HG03469 (cell line): ENCODE data around the gene LITAF.
"Not testable (repeated sequence)": the region's sequence is repeated elsewhere in the genome, so short reads cannot be mapped to it uniquely, and the experiment has no call there.

Source experiments
- ATAC-seq: cut with Tn5 transposase; IDR thresholded peaks from one replicate; pipeline ENCODE4 v1.9.1; 2021; ENCODE audit warnings: mild to moderate bottlenecking, moderate library complexity, moderate number of reproducible peaks; ENCODE audit not compliant: unreplicated experiment

The LITAF gene

GRCh38 chr16:11524098-11524760 is 62.5 kb downstream of the LITAF start:
- ATAC-seq, result no peak

DNA sequence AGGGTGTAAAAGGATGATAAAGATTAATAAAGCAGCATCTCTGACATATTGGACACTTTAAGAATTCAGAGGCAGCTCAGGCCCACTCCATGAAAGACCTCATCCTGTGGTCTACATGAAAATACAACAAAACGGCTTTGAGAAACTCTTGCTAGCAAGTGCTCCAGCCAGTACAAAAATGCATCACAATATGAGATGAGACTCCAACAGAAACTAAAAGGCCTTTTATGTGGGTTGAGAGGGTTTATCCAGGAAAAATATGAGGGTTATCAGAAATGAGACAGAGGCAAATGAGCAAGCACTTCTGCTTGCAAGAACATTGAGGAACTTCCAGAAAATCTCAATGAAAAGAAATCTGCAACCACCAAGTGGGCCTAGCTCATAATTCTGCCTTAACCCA is 65.7 kb downstream of the LITAF start:
- ATAC-seq, result no peak

DNA sequence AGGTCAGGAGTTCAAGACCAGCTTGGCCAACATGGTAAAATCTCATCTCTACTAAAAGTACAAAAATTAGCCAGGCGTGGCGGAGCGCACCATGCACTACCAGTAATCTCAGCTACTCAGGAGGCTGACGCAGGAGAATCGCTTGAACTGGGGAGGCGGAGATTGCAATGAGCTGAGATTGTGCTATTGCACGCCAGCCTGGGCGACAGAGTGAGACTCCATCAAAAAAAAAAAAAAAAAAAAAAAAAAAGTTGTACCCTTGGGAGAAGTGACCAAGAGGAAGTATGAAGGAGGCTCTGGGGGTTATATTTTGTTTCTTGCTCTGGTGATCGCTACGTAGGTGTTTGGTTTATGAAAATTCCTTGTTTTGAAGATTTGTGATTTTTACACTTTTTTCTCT is 66.3 kb downstream of the LITAF start:
- ATAC-seq, result no peak

DNA sequence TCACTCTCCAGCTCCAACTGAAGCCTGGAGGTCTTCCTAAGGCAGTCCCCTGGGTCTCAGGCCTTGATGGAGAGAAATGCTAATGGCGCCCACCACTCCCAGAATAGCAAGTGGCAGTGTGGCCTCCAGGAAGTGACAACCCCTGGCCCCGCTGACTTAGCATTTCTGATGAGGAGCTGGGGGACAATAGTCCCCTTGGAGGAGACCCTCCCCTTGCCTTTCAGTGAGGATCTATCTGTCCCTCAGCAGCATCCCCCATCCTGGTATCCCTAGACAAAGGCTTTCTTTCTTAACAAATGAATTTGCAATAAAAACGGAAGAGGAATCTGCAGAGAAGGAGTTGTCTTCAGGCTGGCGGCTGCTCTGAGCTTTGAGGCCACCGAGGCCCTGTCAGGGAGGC is 68.8 kb downstream of the LITAF start:
- ATAC-seq, result no peak

DNA sequence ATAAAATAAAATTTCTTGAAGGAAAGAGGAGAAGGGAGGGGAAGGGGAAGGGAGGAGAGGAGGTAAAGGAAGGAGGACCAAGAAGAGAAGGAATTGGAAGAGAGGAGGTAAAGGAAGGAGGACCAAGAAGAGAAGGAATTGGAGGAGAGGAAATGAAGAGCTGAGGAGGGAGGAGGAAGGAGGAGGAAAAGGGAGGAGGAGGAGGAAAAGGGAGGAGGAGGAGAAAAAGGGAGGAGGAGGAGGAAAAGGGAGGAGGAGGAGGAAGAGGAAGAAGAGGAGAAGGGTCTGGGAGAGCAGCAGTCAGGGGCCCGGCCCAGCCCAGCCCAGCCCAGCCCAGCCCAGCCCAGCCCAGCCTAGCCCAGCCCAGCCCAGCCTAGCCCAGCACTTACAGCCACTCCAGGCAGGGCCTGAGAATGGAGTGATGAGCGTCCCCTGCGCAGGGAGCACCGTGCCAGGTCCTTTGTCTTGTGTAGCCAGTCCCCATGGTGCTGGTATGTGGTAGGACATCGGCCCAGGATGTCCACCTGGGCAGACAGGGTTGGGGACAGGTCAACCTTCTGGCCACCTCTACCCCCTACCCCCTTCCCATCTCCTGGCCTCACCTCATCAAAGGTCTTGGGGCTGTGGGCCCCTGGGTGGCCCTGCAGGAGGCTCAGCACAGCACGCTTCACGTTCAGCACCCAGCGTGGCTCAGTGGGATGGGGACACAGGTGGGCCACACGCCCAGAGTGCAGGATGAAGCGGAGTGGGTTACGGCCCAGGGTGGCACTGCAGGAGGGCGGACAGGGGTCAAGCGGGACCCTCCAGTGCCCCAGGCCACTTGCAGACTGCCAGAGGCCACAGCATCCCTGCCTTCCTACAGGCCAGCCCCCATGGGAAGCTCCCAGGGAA is 70.9 kb downstream of the LITAF start:
- no peak for ATAC-seq

GRCh38 chr16:11514283-11514682 is 72.4 kb downstream of the LITAF start:
- ATAC-seq, result no peak

- ATAC-seq, result not testable (repeated sequence)
Measured at GRCh38 chr16:11513366-11513765, 73.4 kb downstream of the LITAF start.

DNA sequence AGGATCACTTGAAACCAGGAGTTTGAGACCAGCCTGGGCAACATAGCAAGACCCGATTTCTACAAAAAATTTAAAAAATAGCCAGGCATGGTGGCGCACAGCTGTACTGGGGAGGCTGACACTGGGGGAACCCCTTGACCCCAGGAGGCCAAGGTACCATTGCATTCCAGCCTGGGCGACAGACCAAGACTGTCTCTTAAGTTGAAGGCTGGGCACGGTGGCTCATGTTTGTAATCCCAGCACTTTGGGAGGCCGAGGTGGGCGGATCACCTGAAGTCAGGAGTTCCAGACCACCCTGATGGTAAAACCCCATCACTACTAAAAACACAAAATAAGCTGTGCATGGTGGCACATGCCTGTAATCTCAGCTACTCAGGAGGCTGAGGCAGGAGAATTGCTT is 74.9 kb downstream of the LITAF start:
- no peak for ATAC-seq

DNA sequence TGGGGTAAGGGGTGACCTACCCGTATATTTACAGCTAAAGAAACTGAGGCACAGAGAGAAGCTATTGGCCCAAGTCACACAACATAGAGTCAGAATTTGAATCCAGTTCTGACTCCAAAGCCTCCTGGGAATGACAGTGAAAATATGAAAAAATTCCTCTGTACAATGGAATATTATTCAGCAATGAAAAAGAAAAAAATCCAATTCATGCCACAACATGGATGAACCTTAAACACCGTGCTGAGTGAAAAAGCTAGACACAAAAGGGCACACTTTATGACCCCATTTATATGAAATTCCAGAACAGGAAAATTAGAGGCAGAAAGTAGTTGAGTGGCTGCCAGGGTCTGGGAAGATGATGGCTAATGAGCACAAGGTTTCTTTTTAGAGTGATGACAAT is 75.4 kb downstream of the LITAF start:
- no peak for ATAC-seq

GRCh38 chr16:11510178-11510973 is 76.3 kb downstream of the LITAF start:
- no peak for ATAC-seq

- no peak for ATAC-seq
Measured at GRCh38 chr16:11507991-11508390, 78.7 kb downstream of the LITAF start.

DNA sequence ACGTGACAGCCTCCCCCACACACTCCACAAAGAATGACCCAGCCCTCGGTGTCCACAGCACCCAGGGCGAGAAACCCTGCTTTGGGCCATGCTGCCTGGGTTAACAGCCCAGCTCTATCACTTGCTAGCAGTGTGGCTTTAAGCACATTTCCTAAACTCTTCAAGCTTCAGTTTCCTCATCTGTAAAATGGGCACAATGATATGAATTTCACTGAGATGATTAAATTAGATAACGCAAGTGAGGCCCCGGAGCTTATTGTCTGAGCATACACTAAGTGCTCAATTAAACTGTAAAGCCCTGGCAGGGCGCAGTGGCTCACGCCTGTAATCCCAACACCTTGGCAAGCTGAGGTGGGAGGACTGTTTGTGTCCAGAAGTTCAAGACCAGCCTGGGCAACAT is 79.4 kb downstream of the LITAF start:
- ATAC-seq, result no peak

DNA sequence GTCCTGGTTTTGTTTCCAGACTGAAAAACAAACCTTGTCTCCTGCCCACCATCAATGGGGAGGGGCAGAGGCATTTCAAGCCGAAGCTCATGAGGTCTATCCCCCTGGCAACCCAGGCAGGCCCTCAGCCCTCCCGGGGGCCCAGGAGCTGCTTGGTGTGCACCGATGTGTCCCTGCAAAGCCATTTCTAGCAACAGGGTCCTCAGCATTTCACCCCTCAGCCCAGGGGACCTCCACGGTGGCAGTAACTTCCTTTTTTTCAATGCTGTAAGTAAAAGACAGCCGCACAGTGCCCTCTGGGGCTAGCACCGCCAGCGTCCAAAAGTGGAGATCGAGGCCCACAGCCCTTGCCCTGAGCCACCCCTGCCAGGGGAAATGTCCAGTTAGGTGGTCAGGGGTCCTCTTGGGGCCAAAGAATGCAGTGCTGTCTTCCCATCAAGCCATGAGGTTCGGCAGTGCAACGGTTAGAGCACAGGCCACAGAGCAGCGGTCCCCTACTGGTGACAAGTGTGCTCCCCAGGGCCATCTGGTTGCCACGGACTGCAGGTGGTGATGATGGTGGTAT is 79.9 kb downstream of the LITAF start:
- no peak for ATAC-seq

GRCh38 chr16:11504261-11504660 is 82.5 kb downstream of the LITAF start:
- ATAC-seq, result not testable (repeated sequence)

GRCh38 chr16:11503566-11503965 is 83.2 kb downstream of the LITAF start:
- no peak for ATAC-seq

- ATAC-seq, result no peak
Measured at GRCh38 chr16:11502239-11502638, 84.5 kb downstream of the LITAF start.

DNA sequence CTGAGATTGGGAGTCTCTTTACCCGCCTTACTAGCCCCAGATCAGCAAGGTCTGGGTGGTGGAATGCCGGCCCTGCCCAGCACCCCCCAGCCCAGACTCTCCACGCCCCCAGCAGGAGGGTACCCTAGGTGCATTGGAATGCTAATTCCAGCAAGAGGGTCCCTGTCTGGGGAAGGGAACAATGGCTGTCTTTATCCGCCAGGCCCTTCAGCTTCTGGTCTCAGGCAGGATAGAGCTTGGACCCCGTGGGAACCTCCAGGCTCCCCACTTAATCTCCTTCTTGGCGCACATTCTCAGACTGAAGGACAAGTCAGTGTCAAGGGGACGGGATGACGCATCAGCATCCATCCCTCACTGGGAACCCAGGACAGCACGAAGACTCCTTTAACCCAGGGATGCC is 85.1 kb downstream of the LITAF start:
- no peak for ATAC-seq

- no peak for ATAC-seq
Measured at GRCh38 chr16:11500700-11501346, 85.9 kb downstream of the LITAF start.

DNA sequence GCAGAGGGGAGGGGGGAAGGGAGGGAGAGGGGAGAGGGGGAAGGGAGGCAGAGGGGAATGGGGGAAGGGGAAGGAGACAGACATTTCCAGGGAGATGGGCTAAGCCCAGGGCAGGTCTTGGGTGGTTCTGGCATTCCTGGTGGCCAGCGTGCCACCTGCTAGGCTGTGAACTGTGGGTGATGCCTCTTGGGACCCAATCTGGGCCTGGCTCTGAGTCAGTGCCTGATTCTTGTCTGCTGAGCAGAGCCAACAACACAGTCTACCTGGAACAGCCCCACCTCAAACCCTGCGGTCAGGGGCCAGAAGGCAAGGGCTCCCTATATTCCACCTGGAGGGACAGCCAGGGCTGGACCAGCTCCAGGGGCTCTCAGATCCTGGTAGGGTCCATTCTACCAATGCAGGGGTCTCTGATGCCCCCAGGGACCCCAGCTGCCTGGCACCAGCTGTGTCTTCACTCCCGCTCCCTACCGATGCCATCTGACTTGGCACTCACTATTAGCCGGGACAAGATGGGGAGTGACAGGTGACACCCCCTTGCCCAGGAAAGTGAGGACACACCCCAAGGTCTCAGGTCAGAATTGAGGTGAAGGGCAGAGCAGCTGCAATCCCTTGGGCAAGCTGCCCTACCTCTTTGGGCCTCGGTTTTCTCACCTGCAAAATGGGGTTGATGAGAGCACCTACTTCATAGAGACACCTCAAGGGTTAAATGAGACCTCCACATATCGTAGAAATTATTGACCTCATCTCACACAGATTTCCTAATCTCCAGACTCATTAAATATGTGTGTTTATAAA is 87.2 kb downstream of the LITAF start:
- no peak for ATAC-seq

DNA sequence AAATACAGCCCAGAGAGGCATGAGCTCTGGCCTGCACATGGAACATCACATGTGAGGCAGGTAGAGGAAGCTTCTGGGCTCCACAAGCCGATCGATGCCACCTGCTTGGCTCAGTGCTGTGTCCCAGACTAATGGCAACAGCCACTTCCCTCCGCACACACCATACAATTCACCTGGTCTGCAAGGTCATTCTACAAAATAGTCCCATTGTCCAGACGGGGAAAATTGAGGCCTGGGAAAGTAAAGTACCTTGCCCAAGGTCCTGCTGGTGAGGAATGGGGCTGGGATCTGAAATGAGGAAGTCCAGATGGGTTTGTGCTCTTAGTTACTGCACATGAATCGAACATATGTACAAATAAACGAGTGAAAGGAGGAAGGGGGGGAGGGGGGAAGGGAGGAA is 88.0 kb downstream of the LITAF start:
- no peak for ATAC-seq
